RWPE2 (cell line): Measurements from ENCODE around the gene EIF4H.
"Not testable (repeated sequence)": the region's sequence is repeated elsewhere in the genome, so short reads cannot be mapped to it uniquely, and the experiment has no call there.

Experiments
- ATAC-seq: fragments of 200-7000 bp; cut with Tn5 transposase; 3 replicates; pipeline ENCODE4 v1.9.1; 2021; ENCODE audit warnings: low read depth
- DNase-seq: peaks from one replicate; pipeline ENCODE4 v3.0.0-alpha.2; 2020; ENCODE audit warnings: low spot score
- H3K27ac ChIP-seq: fragments of 450-650 bp; 2 replicates; pipeline ENCODE4 v1.5.1; 2017; ENCODE audit warnings: mild to moderate bottlenecking; ENCODE audit not compliant: poor library complexity, severe bottlenecking
- H3K27me3 ChIP-seq: fragments of 250-450 bp; sonication (Bioruptor Pico); 2 replicates; pipeline ENCODE4 v1.5.1; 2021; ENCODE audit warnings: mild to moderate bottlenecking, moderate library complexity; ENCODE audit not compliant: insufficient read depth, poor library complexity, severe bottlenecking
- H3K36me3 ChIP-seq: fragments of 250-450 bp; sonication (Bioruptor Pico); 2 replicates; pipeline ENCODE4 v1.5.1; 2020; ENCODE audit warnings: low read depth, mild to moderate bottlenecking, moderate library complexity
- H3K4me1 ChIP-seq: fragments of 250-450 bp; sonication (Bioruptor Pico); 2 replicates; pipeline ENCODE4 v1.5.1; 2021; ENCODE audit warnings: mild to moderate bottlenecking, moderate library complexity; ENCODE audit not compliant: insufficient read depth, poor library complexity, severe bottlenecking
- H3K4me3 ChIP-seq: fragments of 250-450 bp; sonication (Bioruptor Pico); 2 replicates; pipeline ENCODE4 v1.5.1; 2021; ENCODE audit warnings: mild to moderate bottlenecking, moderate library complexity; ENCODE audit not compliant: severe bottlenecking
- H3K9me3 ChIP-seq: fragments of 250-450 bp; sonication (Bioruptor Pico); 2 replicates; pipeline ENCODE4 v1.5.1; 2021; ENCODE audit warnings: mild to moderate bottlenecking, moderate library complexity; ENCODE audit not compliant: severe bottlenecking
- TF ChIP-seq, protein P1 (sequence below): fragments of 450-650 bp; IDR thresholded peaks from one replicate; pipeline ENCODE4 v1.5.1; 2017; ENCODE audit warnings: mild to moderate bottlenecking, moderate library complexity; ENCODE audit not compliant: poor library complexity, severe bottlenecking

Gene EIF4H

DNA sequence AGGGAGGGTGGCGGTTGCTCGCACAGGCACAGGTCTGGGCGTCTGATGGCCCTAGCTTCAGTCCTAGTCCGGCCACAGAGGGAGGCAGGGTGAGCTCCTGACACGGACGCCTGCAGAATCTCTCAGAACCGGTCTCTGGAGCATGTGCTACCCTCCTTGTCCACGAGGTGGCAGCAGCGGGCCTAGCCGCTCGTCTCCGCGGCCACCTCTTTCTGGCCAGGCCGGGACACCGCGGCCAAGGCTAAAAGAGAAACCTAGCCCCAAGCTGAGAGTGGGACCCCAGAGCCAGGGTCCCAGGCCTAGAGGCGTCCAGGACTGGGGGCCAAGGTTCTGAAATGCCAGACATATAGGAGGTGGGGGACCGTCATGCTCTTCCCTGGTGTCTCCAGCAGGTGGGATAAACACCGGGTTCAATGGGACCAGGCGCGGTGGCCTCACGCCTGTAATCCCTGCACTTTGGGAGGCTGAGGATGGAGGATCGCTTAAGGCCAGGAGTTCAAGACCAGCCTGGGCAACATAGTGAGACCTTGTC is 32.5 kb downstream of the EIF4H start:
- DNase-seq (no peak), ATAC-seq (peak; percentile 53)
- Histone ChIP-seq H3K4me3 (no peak overlapping the region), H3K36me3 (no peaks in the 10 kb centered on the region), H3K27me3 (no peaks in the 10 kb centered on the region), H3K4me1 (peaks cover 12% of the 10 kb centered on the region), H3K27ac (no peak overlapping the region), H3K9me3 (no peaks in the 10 kb centered on the region)
- TF ChIP-seq, protein P1, sequence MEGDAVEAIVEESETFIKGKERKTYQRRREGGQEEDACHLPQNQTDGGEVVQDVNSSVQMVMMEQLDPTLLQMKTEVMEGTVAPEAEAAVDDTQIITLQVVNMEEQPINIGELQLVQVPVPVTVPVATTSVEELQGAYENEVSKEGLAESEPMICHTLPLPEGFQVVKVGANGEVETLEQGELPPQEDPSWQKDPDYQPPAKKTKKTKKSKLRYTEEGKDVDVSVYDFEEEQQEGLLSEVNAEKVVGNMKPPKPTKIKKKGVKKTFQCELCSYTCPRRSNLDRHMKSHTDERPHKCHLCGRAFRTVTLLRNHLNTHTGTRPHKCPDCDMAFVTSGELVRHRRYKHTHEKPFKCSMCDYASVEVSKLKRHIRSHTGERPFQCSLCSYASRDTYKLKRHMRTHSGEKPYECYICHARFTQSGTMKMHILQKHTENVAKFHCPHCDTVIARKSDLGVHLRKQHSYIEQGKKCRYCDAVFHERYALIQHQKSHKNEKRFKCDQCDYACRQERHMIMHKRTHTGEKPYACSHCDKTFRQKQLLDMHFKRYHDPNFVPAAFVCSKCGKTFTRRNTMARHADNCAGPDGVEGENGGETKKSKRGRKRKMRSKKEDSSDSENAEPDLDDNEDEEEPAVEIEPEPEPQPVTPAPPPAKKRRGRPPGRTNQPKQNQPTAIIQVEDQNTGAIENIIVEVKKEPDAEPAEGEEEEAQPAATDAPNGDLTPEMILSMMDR, result peak; percentile 95

DNA sequence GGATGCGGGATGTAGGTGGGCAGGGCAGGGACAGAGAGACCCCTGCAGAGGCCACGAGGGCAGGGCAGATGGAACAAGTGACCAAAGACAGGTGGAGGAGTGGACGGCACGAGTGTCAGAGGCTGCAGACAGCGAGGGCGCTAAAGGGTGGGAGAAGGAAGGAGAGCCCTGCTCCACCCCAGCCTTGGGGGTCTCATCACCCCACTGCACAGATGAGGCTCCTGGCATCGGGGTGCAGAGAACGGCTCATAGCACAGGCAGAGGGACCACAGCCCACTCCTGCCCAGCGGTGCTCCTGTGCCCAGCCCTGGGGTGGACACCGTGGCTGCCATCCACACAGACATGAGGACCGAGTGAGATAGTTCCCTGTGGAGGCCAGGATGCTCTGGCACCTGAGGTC is 33.4 kb downstream of the EIF4H start:
- DNase-seq (no peak), ATAC-seq (no peak)

DNA sequence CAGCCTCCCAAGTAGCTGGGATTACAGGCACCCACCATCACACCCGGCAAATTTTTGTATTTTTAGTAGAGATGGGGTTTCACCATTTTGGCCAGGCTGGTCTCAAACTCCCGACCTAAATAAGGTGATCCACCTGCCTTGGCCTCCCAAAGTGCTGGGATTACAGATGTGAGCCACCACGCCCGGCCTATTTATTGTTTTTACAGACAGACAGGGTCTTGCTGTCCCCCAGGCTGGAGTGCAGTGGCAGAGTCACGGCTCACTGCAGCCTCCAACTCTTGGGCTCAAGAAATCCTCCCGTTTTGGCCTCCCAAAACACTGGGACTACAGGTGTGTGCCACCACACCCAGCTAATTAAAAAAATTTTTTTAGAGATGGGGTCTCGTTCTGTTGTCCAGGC is 34.1 kb downstream of the EIF4H start:
- not testable (repeated sequence) for H3K27ac ChIP-seq, ATAC-seq, H3K9me3 ChIP-seq, H3K36me3 ChIP-seq, DNase-seq, H3K27me3 ChIP-seq, H3K4me3 ChIP-seq
- H3K4me1 ChIP-seq, result peaks cover 12% of the 10 kb centered on the region

More for the DNA sequence above, 33.4 kb downstream of the EIF4H start:
- Histone ChIP-seq H3K4me3 (no peak overlapping the region), H3K4me1 (peaks cover 12% of the 10 kb centered on the region), H3K9me3 (no peaks in the 10 kb centered on the region), H3K27me3 (no peaks in the 10 kb centered on the region), H3K27ac (no peak overlapping the region), H3K36me3 (no peaks in the 10 kb centered on the region)
- TF ChIP-seq, protein P1, result no peak

DNA sequence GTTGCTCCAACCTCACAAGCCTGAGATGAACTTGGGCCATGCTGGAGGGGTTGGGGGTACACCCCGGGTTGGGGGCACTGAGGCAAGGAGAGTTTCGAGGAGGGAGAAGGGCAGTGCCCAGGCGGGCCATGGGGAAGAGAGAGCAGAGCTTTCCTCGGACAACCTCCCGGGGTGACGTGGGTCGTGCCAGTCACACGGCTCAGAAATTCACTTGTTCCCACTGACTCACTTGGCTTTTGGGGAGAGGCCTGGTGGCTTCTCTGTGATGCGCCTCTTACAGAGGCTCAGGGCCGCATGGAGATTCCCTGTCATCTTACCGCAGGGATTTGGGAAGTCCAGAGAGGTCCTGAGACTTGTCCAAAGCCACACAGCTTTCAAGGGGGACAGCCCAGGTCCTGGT is 38.5 kb downstream of the EIF4H start:
- Histone ChIP-seq H3K4me1 (peaks cover 12% of the 10 kb centered on the region), H3K27ac (no peak overlapping the region), H3K27me3 (no peaks in the 10 kb centered on the region), H3K36me3 (no peaks in the 10 kb centered on the region), H3K4me3 (no peak overlapping the region), H3K9me3 (no peaks in the 10 kb centered on the region)
- TF ChIP-seq, protein P1, result no peak
- ATAC-seq (no peak), DNase-seq (no peak)

DNA sequence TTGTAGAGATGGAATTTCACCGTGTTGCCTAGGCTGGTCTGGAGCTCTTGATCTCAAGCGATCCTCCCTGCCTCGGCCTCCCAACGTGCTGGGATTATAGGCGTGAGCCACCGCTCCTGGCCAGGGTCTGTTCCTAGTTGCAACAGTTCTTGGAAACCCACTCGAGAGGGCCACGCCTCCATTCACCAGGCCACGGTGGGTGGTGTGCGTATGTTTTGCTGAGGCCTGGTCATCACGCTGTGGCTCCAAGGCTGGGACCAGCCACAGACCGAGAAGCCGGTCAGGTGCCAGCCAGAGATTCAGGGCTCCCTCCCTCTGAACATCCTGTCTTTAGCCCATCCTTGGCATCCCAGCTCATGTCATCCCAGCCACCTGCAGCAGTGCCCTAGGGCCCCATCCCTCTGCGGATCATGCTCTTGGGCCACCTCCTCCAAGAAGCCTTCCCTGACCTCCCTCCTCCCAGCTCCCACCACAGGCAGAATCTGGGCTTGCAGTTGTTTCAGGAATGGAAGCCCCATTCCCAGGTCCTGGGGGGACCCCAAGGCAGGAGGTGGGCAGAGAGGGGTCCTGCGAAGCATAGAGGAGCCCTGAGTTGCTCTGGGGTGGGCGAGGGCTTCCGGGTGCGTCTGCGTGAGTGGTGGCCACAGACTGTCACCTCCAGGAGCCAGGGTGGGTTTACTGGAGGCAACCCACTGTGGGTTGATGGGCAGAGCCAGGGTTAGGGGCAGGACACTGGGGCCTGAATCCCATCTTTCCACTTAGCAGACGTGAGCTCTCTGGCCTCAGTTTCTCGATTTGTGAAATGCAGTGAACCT is 40.9 kb downstream of the EIF4H start:
- H3K27me3 ChIP-seq, result no peaks in the 10 kb centered on the region
- no peaks in the 10 kb centered on the region for H3K9me3 ChIP-seq
- H3K36me3 ChIP-seq, result no peaks in the 10 kb centered on the region
- no peak overlapping the region for H3K27ac ChIP-seq
- H3K4me1 ChIP-seq, result peaks cover 7% of the 10 kb centered on the region
- no peak overlapping the region for H3K4me3 ChIP-seq
- ATAC-seq (no peak), DNase-seq (no peak)
- TF ChIP-seq, protein P1, result no peak
